ENCODE results near the gene COX5A. TPM values are rescaled to one million over a fixed set of nuclear protein-coding genes. Genes with fewer than 3 reads are reported as not detected.

Gene COX5A
- total and polyA plus RNA-seq, 2 of the 13 experiments (the other 11 are each of a cell fraction or from before 2014, with no cell fraction given) = 158 to 218 TPM

GRCh38 chr15:74906450-74907162 lies 31.3 kb downstream of the COX5A start, which contains the start of gene FAM219B (continued):
- peak; percentile 74; the same call in 1 of the 2 replicates for TF ChIP-seq ZNF558 (CRISPR knock-in tag; IDR thresholded peaks at IDR 0.05; ENCODE audit: borderline replicate concordance)
- 0 out of 2 replicates have a peak, but pooled peaks have one; percentile 18 for TF ChIP-seq ESRRA (CRISPR knock-in tag; IDR thresholded peaks at IDR 0.05; ENCODE audit: low read depth)
- TF ChIP-seq GATAD1 (CRISPR knock-in tag; IDR thresholded peaks at IDR 0.05) = peak; percentile 51
- TF ChIP-seq FOSL2 (CRISPR knock-in tag; IDR thresholded peaks at IDR 0.05) = peak; percentile 17; the same call in 1 of the 2 replicates
- TF ChIP-seq MXD1 (CRISPR knock-in tag; IDR thresholded peaks at IDR 0.05) = peak; percentile 70
- peak; percentile 7; the same call in 1 of the 2 replicates for TF ChIP-seq ZBTB10 (CRISPR knock-in tag; IDR thresholded peaks at IDR 0.05; ENCODE audit: borderline replicate concordance)
- peak; percentile 23; the same call in 1 of the 2 replicates for TF ChIP-seq ZNF501 (CRISPR knock-in tag; IDR thresholded peaks at IDR 0.05)
- TF ChIP-seq ZNF281 (CRISPR knock-in tag; IDR thresholded peaks at IDR 0.05; ENCODE audit: borderline replicate concordance) = 0 out of 2 replicates have a peak, but pooled peaks have one; percentile 6
- TF ChIP-seq ARID4A (CRISPR knock-in tag; IDR thresholded peaks at IDR 0.05; ENCODE audit: borderline replicate concordance) = peak; percentile 78
- TF ChIP-seq TP53 (CRISPR knock-in tag; conservative IDR thresholded peaks at IDR 0.05) = 0 out of 2 replicates have a peak, but pooled peaks have one; percentile 45
- peak; percentile 28; the same call in 1 of the 2 replicates for TF ChIP-seq NFKB2 (CRISPR knock-in tag; IDR thresholded peaks at IDR 0.05; ENCODE audit: borderline replicate concordance)
- 0 out of 2 replicates have a peak, but pooled peaks have one; percentile 36 for TF ChIP-seq ZNF878 (CRISPR knock-in tag; IDR thresholded peaks at IDR 0.05)
- TF ChIP-seq ATF3 (CRISPR knock-in tag; IDR thresholded peaks at IDR 0.05) = 0 out of 2 replicates have a peak, but pooled peaks have one; percentile 45
- TF ChIP-seq CREB3 (CRISPR knock-in tag; IDR thresholded peaks at IDR 0.05) = 0 out of 2 replicates have a peak, but pooled peaks have one; percentile 18
- peak; percentile 69; the same call in 1 of the 2 replicates for TF ChIP-seq MXD3 (CRISPR knock-in tag; IDR thresholded peaks at IDR 0.05)

Measured in HepG2 (cell line).